GM23248 (cell line): ENCODE data around the gene LMO4. TPM values are rescaled to one million over a fixed set of nuclear protein-coding genes. Genes with fewer than 3 reads are reported as not detected.

Experiments
- DNase-seq: peaks from one replicate; pipeline ENCODE4 v3.0.0-alpha.2; 2015
- H2AFZ ChIP-seq: fragments of 200-600 bp; sonication (generic); 2 replicates; pipeline ENCODE4 v1.6.1; 2016; ENCODE audit warnings: antibody characterized with exemption
- H3F3A ChIP-seq: fragments of 200-600 bp; sonication (generic); 2 replicates; pipeline ENCODE4 v1.6.1; 2016; ENCODE audit warnings: mild to moderate bottlenecking, antibody characterized with exemption, mixed run types; ENCODE audit not compliant: insufficient read depth
- H3K27ac ChIP-seq: fragments of 200-600 bp; sonication (generic); 2 replicates; pipeline ENCODE4 v1.5.1; 2016; ENCODE audit warnings: mild to moderate bottlenecking
- H3K27me3 ChIP-seq: fragments of 200-600 bp; sonication (generic); replicated peaks from 2 replicates; pipeline ENCODE4 v1.6.1; 2016; ENCODE audit warnings: mild to moderate bottlenecking; ENCODE audit not compliant: insufficient read depth
- H3K36me3 ChIP-seq: fragments of 200-600 bp; sonication (generic); 2 replicates; pipeline ENCODE4 v1.6.1; 2016; ENCODE audit warnings: low read depth, mild to moderate bottlenecking
- H3K4me1 ChIP-seq: fragments of 200-600 bp; sonication (generic); 2 replicates; pipeline ENCODE4 v1.6.1; 2016; ENCODE audit warnings: mild to moderate bottlenecking; ENCODE audit not compliant: insufficient read depth
- H3K4me2 ChIP-seq: fragments of 200-600 bp; sonication (generic); one replicate; pipeline ENCODE4 v1.6.1; 2016; ENCODE audit warnings: mild to moderate bottlenecking; ENCODE audit not compliant: unreplicated experiment
- H3K4me3 ChIP-seq: fragments of 200-600 bp; sonication (generic); 2 replicates; pipeline ENCODE4 v1.5.1; 2016; ENCODE audit warnings: mild to moderate bottlenecking
- H3K79me2 ChIP-seq: fragments of 200-600 bp; sonication (generic); 2 replicates; pipeline ENCODE4 v1.6.1; 2016; ENCODE audit warnings: mild to moderate bottlenecking; ENCODE audit not compliant: insufficient read depth
- H3K9ac ChIP-seq: fragments of 200-600 bp; sonication (generic); 2 replicates; pipeline ENCODE4 v1.6.1; 2016; ENCODE audit warnings: mild to moderate bottlenecking
- H3K9me2 ChIP-seq: fragments of 200-600 bp; sonication (generic); 2 replicates; pipeline ENCODE4 v1.6.1; 2016; ENCODE audit warnings: mixed run types, mild to moderate bottlenecking, moderate library complexity; ENCODE audit not compliant: insufficient read depth
- H3K9me3 ChIP-seq: fragments of 200-600 bp; sonication (generic); one replicate; pipeline ENCODE4 v1.6.1; 2017; ENCODE audit warnings: low read depth
- H4K20me1 ChIP-seq: fragments of 200-600 bp; sonication (generic); 2 replicates; pipeline ENCODE4 v1.6.0; 2016; ENCODE audit not compliant: insufficient read depth
- EZH2 ChIP-seq: fragments of 200-600 bp; sonication (generic); IDR thresholded peaks from 2 replicates; pipeline ENCODE4 v1.6.1; 2018; ENCODE audit warnings: antibody characterized with exemption, mild to moderate bottlenecking; ENCODE audit not compliant: insufficient read depth, poor library complexity, severe bottlenecking
- EZH2phosphoT487 ChIP-seq: fragments of 200-600 bp; sonication (generic); IDR thresholded peaks from 2 replicates; pipeline ENCODE4 v1.6.1; 2018; ENCODE audit warnings: antibody characterized with exemption, moderate library complexity, mild to moderate bottlenecking, low read depth; ENCODE audit not compliant: insufficient read depth
- WGBS, 2 experiments: methylation state at CpG; one replicate each; pipeline ENCODE4 v1.1.6; 2015 to 2017; ENCODE audit warnings: low lambda C conversion rate in 2 of 2, low coverage in 1 of 2; ENCODE audit errors: missing lambda C conversion rate in 2 of 2; 5-methylcytosine and 5-hydroxymethylcytosine counted together
- in situ Hi-C: fragments of 300-500 bp; cut with MboI; formaldehyde crosslinking; loops from 2 replicates; pipeline ENCODE4 v1.15.0; 2020
- polyA plus RNA-seq: library from polyadenylated mRNA; unstranded; fragments of >200 nt; fragmentation: Nextera tagmentation; extraction: Ambion mirVana; gene quantifications from 2 replicates; pipeline ENCODE4 v1.2.1, GENCODE V29; 2016
- total RNA-seq: library from RNA; depleted of rRNA; stranded (reverse); fragments of >200 nt; shearing (Covaris generic); gene quantifications from 2 replicates; pipeline ENCODE4 v1.2.3, GENCODE V29; 2014; rRNA removed

The LMO4 gene
- total RNA-seq (93.2 and 103 TPM in 2 replicates), polyA plus RNA-seq (22.6 and 23.8 TPM in 2 replicates)

DNA sequence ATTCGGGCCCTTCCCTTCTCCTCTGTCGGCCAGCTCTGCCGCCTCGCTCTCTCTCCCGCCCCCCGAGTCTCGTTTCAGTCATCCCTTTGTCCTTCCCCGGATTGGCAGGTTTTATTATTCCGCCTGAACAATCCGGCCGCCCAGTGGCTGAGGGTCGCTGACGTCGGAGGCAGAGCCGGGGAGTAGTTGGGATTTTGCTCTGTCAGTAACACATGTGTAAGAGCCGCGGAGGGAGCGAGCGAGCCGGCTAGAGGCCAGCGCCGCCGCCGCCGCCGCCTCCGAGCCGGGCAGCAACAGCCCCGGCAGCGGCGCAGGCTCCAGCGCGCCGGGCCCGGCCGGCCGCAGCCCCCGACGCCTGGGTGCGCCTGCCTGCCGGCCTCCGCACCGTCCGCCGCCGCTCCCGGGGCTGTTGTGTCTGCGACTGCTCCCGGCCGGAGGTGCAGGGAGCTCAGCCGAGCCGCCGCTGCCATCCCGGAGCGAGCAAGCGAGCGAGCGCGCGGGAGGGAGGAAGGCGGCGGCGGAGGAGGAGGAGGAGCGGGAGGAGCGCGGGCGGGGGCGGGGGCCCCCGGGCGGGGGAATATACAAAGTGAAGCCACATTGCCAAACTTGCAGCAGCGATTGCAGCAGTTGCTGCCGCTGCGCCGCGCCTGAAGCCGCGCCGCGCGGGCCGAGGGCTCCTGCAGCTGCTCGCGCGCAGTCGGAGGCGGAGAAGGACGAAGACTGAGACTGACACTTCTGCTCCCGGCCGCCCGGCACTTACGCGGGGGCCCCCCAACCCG is at the start of gene LMO4:
Gene LMO4 (plus strand): TSS at position 609 of the 779 bp plus-strand sequence. CDS start 3,136 bp downstream, outside the sequence.
- Histone ChIP-seq H3K36me3 (0 out of 2 replicates have a peak, but pooled peaks cover 6% of the 10 kb centered on the region), H3K9me2 (no peaks in the 10 kb centered on the region), H3F3A (peaks cover 18% of the 10 kb centered on the region), H3K4me3 (peak within 1 kb of the TSS; percentile 94), H4K20me1 (no peaks in the 10 kb centered on the region), H3K9ac (peak within 1 kb of the TSS; percentile 98), H3K79me2 (peaks cover 38% of the 10 kb centered on the region), H2AFZ (peak within 1 kb of the TSS; percentile 98), H3K4me2 (peak within 1 kb of the TSS; percentile 99), H3K27me3 (no peaks in the 10 kb centered on the region), H3K27ac (peak within 1 kb of the TSS; percentile 96), H3K4me1 (peaks cover 17% of the 10 kb centered on the region), H3K9me3 (no peaks in the 10 kb centered on the region)
- peak; percentile 99 for DNase-seq
- TF ChIP-seq EZH2phosphoT487: no peak
- TF ChIP-seq EZH2: no peak
- 1% methylated on average over 46 to 93 of the region's 93 CpGs for WGBS, 2 experiments
- in situ Hi-C loops: loop anchor here (25.0 kb wide), 2 partner anchors 634 to 734 kb away; no protein-coding TSS in a partner anchor

DNA sequence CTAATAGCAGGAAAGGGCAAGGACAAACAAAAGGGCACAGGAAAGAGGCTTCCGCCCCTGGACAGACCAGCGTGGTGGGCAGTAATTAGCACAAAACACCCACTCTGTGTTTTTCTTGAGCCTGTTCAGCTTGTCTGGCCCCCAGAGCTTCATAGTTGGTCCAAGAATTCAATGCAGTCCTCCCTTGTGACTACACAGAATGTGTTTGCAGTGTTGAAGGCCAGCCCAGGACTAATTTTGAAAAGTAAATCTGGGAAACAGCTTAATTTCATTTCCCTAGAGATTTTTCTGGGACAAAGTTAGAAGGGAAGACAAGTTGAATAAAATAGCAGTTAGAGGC is 49.2 kb upstream of the LMO4 start:
- no peaks in the 10 kb centered on the region for H3K9me2 ChIP-seq
- peak overlapping the region; percentile 76 for H3K27ac ChIP-seq
- 68% methylated on average over 2 of the region's 2 CpGs for WGBS, 2 experiments
- H4K20me1 ChIP-seq: no peaks in the 10 kb centered on the region
- H3K79me2 ChIP-seq: no peaks in the 10 kb centered on the region
- DNase-seq: peak; percentile 27
- peak overlapping the region; percentile 17 for H3K9ac ChIP-seq
- TF ChIP-seq EZH2 (no peak), EZH2phosphoT487 (no peak)
- peak overlapping the region; percentile 71 for H3K4me2 ChIP-seq
- peaks cover 28% of the 10 kb centered on the region for H3F3A ChIP-seq
- no peaks in the 10 kb centered on the region for H3K27me3 ChIP-seq
- peaks cover 21% of the 10 kb centered on the region for H3K4me1 ChIP-seq
- no peaks in the 10 kb centered on the region for H3K36me3 ChIP-seq
- peak overlapping the region; percentile 42 for H2AFZ ChIP-seq
- no peaks in the 10 kb centered on the region for H3K9me3 ChIP-seq
- H3K4me3 ChIP-seq: 0 out of 2 replicates have a peak overlapping the region, but pooled peaks have one; percentile 29
- in situ Hi-C loops: loop anchor here (25.0 kb wide), 2 partner anchors 142 to 1008 kb away; no protein-coding TSS in a partner anchor

DNA sequence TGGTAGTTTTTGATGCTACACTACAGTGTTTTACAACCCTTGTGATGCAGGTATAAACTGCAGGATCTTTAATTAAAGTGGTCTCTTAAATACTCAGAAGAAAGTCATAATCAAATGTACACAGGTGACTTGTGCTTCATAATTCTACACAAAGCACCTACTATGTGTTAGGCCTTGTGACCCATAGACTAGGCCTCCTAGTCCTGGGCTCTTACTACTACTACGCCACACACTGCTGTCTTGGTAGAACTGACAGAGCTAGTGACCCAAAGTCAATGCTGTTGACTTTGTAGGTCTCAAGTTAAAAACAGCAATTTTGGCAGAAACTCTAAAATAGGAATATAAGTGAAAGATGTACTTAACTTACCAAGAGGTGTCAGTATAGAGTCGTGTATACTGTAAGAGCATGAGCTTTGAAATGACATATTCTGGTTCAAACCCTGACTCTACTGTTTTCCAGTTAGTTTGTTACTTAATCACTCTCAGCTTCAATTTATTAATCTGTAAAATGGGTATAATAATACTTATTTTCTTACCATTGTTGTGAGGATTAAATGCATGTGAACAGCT is 48.6 kb upstream of the LMO4 start:
- H3K9me3 ChIP-seq: no peaks in the 10 kb centered on the region
- no peaks in the 10 kb centered on the region for H3K9me2 ChIP-seq
- 89 to 92% methylated on average over 2 of the region's 2 CpGs for WGBS, 2 experiments
- in situ Hi-C loops: loop anchor here (25.0 kb wide), 2 partner anchors 143 to 1007 kb away; no protein-coding TSS in a partner anchor
- peak; percentile 45 for DNase-seq
- peaks cover 21% of the 10 kb centered on the region for H3K4me1 ChIP-seq
- no peaks in the 10 kb centered on the region for H3K36me3 ChIP-seq
- no peak overlapping the region for H3K4me3 ChIP-seq
- peak overlapping the region; percentile 71 for H3K4me2 ChIP-seq
- H4K20me1 ChIP-seq: no peaks in the 10 kb centered on the region
- peak overlapping the region; percentile 42 for H2AFZ ChIP-seq
- no peaks in the 10 kb centered on the region for H3K79me2 ChIP-seq
- no peaks in the 10 kb centered on the region for H3K27me3 ChIP-seq
- peak overlapping the region; percentile 17; the same call in 1 of the 2 replicates for H3K9ac ChIP-seq
- peak overlapping the region; percentile 76 for H3K27ac ChIP-seq
- peaks cover 28% of the 10 kb centered on the region for H3F3A ChIP-seq
- TF ChIP-seq EZH2phosphoT487: no peak
- no peak for TF ChIP-seq EZH2

DNA sequence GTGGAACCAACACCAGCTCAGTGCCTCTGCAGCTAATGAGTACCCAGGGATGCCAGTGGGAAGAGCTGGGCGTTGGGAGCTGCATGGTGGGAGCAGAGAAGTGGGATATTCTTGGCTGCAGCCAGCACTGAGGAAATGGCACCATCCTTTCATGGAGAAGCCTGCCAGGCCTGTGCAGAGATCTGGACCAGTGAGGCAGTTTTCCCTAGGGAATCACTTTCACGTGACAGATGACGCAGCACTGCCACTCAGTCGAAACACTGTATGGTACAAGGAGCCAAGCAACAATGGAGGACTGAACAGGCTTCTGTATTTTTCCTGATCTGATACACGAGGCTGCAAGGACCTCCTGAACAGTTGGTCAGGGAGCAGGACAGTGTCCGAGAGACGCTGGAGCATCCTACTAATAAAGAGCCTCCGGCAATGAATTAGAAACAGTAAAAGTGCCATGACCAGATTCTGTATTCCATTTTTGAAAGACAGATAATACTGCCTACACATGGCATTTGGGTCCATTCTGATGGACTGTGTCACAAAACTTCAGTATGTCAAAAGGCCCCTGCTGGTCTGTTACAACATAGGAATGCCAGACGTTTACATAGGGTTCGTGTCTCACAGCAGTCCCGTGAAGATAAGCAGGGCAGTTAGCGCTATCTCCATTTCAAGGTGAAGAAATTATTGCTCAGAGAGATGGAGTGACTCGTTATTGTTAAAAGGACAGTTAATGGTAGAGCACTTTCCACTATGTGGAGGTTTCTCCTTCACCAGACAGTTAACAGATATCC is 44.0 kb upstream of the LMO4 start:
- H3F3A ChIP-seq: peaks cover 13% of the 10 kb centered on the region
- no peak for DNase-seq
- H3K4me3 ChIP-seq: no peak overlapping the region
- no peak overlapping the region for H3K4me2 ChIP-seq
- H3K27ac ChIP-seq: no peak overlapping the region
- no peak overlapping the region for H2AFZ ChIP-seq
- in situ Hi-C loops: loop anchor here (25.0 kb wide), 2 partner anchors 147 to 1003 kb away; no protein-coding TSS in a partner anchor
- peaks cover 6% of the 10 kb centered on the region for H3K4me1 ChIP-seq
- H3K79me2 ChIP-seq: no peaks in the 10 kb centered on the region
- H3K9ac ChIP-seq: no peak overlapping the region
- TF ChIP-seq EZH2 (no peak), EZH2phosphoT487 (no peak)
- H3K9me3 ChIP-seq: no peaks in the 10 kb centered on the region
- H3K27me3 ChIP-seq: no peaks in the 10 kb centered on the region
- WGBS, 2 experiments: 85 to 87% methylated on average over 13 of the region's 13 CpGs
- no peaks in the 10 kb centered on the region for H3K36me3 ChIP-seq
- H3K9me2 ChIP-seq: no peaks in the 10 kb centered on the region
- no peaks in the 10 kb centered on the region for H4K20me1 ChIP-seq
